ENCODE measurements around the gene ATP2C2.
"Not testable (repeated sequence)": the region's sequence is repeated elsewhere in the genome, so short reads cannot be mapped to it uniquely, and the experiment has no call there.

Gene ATP2C2

GRCh38 chr16:84416407-84417321, 48.3 kb downstream of the ATP2C2 start:
- no peak for TF ChIP-seq ZFX (IDR thresholded peaks at IDR 0.05)
- TF ChIP-seq CTCF (conservative IDR thresholded peaks at IDR 0.05) = no peak

GRCh38 chr16:84418056-84418849, 49.9 kb downstream of the ATP2C2 start:
- TF ChIP-seq CTCF (conservative IDR thresholded peaks at IDR 0.05) (no peak), ZFX (IDR thresholded peaks at IDR 0.05) (no peak)
- H3K27ac ChIP-seq = no peak overlapping the region

More at GRCh38 chr16:84416407-84417321, 48.3 kb downstream of the ATP2C2 start:
- no peak overlapping the region for H3K27ac ChIP-seq

GRCh38 chr16:84419730-84420129, 51.4 kb downstream of the ATP2C2 start:
- H3K27ac ChIP-seq = no peak overlapping the region
- TF ChIP-seq ZFX (IDR thresholded peaks at IDR 0.05) = no peak
- no peak for TF ChIP-seq CTCF (conservative IDR thresholded peaks at IDR 0.05)

GRCh38 chr16:84420556-84420955, 52.2 kb downstream of the ATP2C2 start:
- not testable (repeated sequence) for H3K27ac ChIP-seq

- TF ChIP-seq ZFX (IDR thresholded peaks at IDR 0.05) (no peak), CTCF (conservative IDR thresholded peaks at IDR 0.05) (no peak)
- H3K27ac ChIP-seq = no peak overlapping the region
Observed at GRCh38 chr16:84421081-84421937, 53.0 kb downstream of the ATP2C2 start.

- TF ChIP-seq CTCF (conservative IDR thresholded peaks at IDR 0.05) (no peak), ZFX (IDR thresholded peaks at IDR 0.05) (no peak)
Observed at GRCh38 chr16:84421938-84422220, 53.5 kb downstream of the ATP2C2 start.

GRCh38 chr16:84423416-84423837, 55.1 kb downstream of the ATP2C2 start:
- TF ChIP-seq CTCF (conservative IDR thresholded peaks at IDR 0.05) (no peak), ZFX (IDR thresholded peaks at IDR 0.05) (no peak)
- no peak overlapping the region for H3K27ac ChIP-seq

More at GRCh38 chr16:84421938-84422220, 53.5 kb downstream of the ATP2C2 start:
- H3K27ac ChIP-seq = no peak overlapping the region

Measured in C4-2B (cell line).